Stimulated activated CD8-positive, alpha-beta memory T cell treated with anti-CD3 and anti-CD28 coated beads, Interleukin-12 subunit alpha, Interleukin-12 subunit beta, amount 100 ng/mL, for 24 hours (primary cell): ENCODE data around the gene HEY2.
"Not testable (repeated sequence)": the region's sequence is repeated elsewhere in the genome, so short reads cannot be mapped to it uniquely, and the experiment has no call there.

Experiments used
- DNase-seq: peaks from one replicate; pipeline ENCODE4 v3.0.0-alpha.2; 2020; ENCODE audit errors: extremely low read depth

The HEY2 gene

DNA sequence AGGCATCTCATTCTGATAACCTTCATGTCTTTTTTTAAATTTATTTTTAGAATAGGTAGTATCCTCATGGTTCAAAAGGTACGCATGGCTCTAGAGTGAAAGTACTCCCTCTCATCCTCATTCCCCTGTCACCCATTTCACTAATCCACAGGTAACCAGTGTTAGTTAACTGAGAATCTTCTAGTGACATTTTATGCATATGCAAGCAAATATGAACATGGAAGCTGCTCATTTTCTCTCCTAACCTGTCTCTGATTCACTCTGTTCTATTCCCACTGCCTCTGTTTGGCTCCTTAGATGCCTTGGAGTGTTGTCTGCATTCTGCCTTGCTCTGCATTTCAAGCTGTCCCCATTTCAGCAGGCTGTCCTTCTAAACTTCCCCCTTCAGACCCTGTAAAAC lies 45.9 kb downstream of the HEY2 start:
- no peak for DNase-seq

DNA sequence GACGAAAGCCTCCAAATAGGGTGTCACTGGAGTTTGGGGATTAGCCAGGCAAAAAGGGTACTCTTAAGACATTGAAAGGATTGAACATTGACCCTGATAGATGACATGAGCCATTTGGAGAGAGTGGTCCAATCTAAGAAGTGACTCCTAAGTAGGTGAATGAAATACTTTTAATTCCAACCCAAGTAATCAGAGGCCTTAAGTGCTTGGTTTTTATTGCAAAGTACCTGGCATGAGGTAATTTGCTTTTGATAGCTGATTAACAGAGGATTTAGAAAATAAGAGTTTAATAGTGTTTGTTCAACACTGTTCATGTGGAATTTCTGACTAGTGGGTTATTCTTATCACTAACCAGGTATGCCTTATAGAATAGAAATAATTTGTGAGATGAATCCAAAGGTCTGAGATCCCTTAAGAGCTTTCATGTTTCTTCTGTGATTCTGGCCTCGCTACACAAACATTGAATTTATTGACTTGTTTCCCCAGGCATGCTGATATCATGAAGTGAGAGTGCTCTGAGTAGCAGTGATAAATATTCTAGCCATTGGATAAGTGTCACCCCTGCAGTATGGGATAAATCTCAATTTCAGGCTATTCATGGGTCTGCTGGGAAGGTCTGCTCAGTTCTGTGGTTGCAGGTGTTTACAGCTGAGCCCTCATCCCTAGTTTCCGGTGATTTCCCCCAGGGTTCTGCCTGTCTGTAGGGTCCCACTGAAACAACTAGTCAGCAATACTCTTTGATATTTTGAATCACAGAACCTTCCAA lies 47.9 kb downstream of the HEY2 start:
- DNase-seq: no peak

DNA sequence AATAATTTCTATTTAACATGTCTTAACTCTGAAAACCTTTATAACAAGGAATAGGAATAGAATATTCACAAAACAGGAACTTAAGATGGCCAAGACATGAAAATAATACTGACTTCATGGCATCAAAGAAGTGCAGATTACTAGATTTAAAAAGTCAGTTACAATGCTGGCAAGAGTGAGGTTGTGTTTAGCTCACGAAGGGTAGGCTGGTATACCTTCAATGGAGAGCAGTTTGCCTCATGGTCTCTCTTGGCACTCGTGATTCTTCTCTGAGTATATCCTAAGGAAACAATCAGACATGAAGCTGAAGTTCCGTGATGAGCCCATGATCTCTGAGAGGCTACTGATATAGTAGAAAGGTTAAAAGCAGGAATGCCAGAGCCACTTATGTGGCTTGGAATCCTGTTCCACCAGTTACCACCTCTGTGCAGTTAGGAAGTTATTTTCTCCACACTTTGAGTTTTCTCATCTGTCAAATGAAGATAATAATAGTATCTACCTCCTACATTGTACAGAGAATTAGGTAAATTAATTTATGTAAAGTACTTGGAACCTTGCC lies 48.5 kb downstream of the HEY2 start:
- DNase-seq: no peak

DNA sequence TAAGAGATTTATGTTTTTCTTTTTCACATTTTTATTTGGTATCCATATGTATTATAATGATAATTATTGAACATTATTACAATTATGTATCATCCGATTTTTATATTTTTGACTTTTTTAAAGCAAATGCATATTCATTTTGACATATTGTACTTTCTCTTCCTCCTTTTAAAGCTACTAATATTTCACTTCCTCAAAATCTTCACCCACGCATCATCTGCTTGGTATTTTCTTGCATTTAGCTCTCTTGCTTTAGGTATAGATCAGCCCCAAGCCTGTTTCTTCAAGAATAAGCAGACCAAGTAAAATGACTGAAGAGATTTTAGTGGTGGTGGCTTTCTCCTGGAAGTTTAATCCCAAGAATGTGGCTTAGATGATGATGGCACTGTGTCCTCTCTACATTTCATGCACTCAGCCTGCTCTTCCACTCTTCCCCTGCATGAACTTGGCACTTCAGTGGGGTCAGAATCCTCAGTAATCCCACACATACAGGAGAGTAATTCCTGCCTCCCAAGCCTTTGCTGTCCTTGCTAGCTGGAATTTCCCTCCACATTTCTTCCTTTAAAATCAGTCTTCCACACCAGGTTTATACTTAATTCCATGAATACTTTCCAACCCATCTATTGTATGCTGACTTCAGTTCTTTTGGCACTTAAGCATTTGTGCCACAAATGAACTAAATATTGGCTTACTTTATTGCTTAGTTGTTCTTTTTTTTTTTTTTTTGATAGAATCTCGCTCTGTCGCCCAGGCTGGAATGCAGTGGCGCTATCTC lies 49.5 kb downstream of the HEY2 start:
- no peak for DNase-seq

DNA sequence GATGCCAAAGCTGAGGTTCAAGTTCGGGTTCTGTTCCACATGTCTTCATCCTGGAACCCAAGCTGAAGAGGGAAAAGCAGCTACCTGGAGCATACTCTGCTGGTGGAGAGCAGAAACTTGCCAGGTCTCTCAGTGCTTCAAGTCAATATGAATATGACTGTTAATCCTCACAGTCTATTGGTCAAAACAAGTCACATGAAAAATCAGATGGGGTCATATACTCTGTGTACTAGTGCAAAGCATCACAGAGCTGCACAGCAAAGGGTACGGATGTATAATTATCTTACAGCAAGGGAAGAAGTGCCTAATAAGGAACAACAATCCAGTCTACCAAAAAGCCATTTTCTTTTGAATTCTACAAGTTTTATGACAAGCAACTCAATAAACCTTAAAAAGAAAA lies 53.0 kb downstream of the HEY2 start:
- DNase-seq: no peak

DNA sequence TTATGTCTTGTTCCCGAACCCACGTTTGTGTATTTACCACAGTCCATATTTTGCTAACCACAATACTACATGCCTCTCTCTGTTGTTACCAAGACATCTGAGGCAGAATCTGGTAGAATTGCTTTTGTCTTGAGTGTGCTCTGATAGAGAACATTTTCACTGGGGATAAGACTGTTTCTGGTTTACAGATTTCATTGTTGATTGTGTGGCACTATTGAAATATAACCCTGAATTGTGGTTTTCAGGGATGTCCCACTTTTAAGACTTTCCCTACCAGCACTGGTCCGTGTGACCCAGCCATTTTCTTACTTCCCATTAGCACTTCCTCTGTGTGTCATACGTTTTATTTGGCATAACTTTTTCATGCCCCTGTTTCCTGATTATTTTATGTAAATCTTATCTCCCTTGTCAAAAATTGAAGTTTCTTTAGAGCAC lies 53.5 kb downstream of the HEY2 start:
- no peak for DNase-seq

DNA sequence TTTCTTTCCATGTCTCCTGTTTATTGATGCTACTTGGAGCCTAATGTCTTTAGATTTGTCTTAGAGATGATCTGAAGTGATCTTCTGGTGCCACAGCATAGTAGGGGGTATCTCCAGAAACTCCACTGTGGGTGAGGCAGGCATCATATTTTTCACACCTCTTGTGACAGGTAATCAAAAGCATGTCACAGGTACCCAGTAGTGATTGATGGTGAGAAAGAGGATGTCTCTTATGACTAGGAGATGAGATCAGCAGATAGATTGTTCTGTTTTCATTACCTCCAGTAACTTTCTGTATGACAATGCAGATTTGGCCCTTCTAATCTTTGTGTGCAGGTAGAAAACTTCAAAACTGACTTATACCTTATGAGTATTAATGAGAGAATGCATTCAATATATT lies 54.8 kb downstream of the HEY2 start:
- no peak for DNase-seq

DNA sequence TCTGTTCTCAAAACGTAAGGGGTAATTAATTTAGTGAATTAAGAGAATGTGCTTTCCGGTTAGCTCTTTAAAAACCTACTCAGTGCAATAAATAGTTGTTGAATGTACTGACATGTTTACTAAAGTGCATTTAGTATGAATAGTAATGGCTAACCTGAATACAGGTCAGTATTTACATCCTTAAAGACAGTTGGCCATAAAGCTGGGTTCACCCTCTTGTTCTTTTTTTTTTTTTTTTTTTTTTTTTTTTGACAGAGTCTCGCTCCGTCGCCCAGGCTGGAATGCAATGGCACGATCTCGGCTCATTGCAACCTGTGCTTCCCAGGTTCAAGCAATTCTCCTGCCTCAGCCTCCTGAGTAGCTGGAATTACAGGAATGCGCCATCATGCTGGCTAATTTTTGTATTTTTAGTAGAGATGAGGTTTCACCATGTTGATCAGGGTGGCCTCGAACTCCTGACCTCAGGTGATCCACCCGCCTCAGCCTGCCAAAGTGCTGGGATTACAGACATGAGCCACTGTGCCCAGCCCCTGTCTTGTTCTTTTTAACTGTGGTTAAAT lies 55.5 kb downstream of the HEY2 start:
- not testable (repeated sequence) for DNase-seq

DNA sequence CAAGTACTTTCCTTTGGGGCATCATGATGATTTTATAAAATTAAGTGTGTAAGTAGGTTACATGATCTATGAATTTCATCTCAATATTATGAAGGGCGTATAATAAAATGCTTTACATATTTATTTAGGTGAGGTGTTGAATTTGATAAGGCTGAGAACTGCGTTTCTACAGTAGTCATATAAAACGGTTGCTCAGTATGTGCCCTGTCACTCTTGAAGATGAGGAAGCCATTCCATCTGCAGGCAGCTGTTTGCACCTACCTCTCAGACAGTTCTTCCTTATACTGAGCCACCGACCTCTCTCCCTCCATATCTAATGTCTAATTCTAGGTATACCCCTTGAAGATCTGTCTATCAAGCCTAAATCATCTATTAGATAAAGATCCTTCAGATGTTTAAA lies 57.4 kb downstream of the HEY2 start:
- no peak for DNase-seq

DNA sequence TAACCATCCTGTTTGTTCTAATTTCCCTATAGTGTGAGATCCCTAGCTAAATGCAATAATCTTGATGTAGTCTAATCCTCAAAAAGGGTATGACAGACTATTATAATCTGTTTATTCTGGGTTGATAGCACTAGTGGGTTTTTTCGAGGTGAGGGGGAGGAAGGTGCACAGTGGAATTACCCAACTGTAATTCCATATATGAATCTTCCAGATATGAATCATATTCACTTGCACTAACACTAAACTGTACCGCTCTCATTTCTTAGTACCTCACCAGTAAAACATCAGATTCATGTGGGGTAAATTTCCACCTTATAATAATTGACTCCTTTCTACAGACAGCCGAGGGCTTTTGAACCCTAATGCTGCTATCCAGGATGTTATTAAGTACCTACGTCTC lies 57.9 kb downstream of the HEY2 start:
- no peak for DNase-seq

DNA sequence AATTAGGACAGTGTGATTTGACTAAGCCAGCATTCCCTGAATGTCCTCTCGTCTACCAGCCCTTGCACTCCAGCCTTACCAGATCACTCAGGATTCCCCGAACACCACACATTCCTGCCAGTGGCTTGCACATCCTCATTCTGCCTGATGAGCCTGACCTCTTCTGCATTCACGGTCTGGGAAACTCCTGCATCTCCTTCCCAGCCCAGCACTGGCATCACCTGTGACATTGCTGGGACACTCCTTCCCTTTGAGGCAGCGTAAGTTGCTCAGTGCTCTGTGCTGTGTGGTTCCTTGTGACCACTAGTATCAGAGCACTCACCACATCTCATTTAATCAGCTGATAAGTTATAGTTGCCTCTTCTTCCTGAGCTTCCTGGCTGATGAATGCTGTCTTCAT lies 58.6 kb downstream of the HEY2 start:
- no peak for DNase-seq

DNA sequence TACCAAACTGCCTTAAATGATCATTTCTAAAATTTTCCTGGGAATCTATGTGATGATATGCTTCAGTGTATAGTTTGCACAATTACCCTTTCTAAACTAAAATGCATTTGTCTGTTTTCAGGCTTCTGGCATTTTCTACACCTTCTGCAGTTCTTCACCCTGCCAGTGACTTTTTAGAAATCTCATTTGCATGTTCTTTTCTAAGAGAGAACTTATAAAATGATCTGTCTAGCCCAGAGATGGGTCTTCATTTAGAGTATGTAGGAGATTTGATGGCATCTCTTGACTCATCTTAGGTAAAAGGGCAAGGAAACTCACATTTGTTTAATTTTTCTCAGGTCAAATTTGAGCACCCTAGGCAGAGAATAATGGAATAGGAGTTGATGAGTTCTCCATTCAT lies 59.2 kb downstream of the HEY2 start:
- no peak for DNase-seq

DNA sequence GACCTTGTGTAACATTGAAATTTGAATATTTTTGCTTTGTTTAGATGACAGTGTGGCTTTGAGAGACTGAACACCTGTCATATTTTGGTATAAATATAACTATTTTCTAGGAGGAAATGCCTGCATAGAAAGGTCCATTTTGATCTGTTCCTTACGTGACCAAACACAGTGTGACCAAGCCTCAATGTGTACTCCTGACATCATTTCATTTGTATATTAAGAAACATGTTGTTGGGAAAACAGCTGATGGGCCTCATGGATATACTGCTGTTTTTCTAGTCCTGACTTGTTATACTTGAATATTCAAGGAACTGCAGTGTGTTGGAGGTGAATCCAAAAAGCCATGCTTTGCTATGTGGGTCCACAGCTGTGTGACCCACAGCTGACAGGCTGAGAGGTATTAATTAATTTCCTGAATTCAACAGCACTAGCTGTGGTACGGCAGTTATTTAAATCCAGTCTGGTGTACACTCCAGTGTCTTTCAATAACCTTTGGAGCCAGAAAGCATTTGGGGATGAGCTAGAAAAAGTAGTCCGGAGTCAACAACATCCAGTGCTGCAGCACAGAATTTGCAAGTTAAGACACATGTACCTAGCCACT lies 60.2 kb downstream of the HEY2 start:
- no peak for DNase-seq

DNA sequence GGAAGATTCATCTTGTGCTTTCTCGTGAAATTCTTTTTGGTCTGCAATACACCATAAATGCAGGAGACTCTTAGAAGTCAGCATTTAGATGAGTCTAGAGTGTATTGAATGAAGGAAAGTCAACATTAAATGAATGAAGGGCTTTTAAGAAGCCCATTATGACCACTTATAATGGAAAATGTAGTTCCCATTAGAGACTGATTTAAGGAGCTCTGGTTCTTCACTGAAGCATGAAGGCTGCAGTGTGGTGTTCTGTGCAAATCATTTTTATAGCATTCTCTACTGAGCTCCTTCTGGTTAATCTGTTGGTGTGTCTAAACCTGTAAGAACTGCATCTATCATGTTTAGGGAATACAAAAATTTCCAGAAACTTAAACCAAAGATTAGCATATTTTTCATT lies 61.0 kb downstream of the HEY2 start:
- no peak for DNase-seq
